Smooth muscle cell of the brain vasculature (primary cell): ENCODE data around the gene PROS1.

Experiments used
- DNase-seq: peaks from one replicate; pipeline ENCODE4 v3.0.0-alpha.2; 2012; ENCODE audit warnings: low read depth, low spot score

The PROS1 gene

GRCh38 chr3:93973131-93974126 lies at the start of gene PROS1:
Gene PROS1, minus strand, starts transcription at chr3:93973896. Its CDS starts 147 bp downstream, at chr3:93973749.
- peak; percentile 51 for DNase-seq

DNA sequence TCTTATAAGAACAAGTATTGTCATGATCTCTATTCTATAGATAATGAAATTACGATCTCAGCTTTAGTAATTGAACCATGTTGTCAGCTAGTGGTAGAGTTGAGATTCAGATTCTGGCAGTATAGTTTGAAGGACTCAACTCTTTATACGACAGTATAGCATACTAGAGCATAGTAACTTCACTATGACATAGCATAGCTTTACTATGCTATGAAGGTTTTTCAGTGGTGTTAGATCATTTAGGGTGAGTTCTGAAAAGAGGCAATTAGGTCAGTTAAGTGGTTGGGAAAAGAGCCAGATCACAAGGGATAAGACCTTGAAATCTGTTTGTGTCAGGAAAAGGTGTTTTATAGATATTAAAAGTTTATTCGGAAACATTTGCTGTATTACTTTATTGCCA lies 46.6 kb upstream of the PROS1 start:
- no peak for DNase-seq

DNA sequence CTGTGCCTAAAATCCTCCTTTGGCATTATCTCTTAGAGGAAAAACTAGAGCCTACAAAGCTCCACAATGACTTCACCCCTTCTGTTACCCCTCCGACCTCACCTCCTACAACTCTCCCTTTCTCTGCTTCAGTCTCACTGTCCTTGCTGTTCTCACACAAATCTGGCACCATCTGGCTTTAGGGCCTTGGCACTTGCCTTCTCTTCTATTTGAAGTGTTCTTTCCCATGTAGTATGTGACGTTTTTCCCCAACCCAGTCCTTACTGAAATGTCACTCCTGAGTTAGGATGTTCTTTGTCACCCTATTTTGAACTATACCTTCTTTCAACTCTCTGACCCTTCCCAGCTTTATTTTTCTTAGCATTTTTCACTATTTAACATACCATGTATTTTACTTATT lies 46.0 kb upstream of the PROS1 start:
- no peak for DNase-seq

DNA sequence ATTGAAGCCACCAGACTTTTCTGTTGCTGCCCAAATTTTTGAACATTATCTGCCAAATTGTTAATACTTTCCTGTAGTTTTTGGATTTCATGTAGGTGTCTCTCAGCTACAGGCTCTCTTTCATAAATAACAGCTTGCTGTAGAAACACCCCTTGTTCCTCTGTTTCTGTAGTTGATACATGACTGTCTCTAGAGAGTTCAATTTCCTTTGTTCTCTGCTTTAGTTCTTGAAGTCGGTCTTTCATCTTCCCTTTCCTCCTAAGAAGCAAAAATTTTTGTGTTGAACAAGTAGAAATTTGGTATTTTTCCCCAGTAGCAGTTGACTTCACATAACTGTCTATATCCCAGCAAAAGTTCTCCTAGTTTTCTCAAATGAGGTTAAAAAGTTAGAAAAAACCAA lies 41.3 kb upstream of the PROS1 start:
- DNase-seq, result no peak

GRCh38 chr3:94012185-94012584 lies 38.5 kb upstream of the PROS1 start:
- no peak for DNase-seq

DNA sequence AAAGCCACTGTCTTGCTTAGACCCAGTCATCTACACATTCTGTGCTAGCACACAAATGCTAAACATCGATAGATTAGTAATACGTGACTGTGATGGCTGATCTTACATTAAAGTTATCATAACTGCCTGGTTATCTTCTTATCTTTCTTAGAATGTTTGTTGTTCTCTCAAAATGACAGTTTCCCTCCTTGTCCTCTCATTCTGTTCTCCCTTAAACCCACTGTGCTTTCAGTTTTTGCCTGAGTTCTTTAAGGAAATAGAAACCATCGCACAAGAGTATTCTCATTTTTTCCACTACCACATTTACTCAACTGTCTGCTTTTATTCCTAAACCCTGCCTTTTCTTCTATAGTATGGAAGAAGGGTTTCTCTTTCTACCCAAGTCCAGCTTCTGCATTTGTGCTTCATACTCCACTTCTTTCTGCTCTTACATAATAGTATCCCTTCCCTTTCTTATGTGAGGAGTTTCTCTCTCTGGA lies 37.6 kb upstream of the PROS1 start:
- DNase-seq, result no peak

GRCh38 chr3:94009608-94010007 lies 35.9 kb upstream of the PROS1 start:
- no peak for DNase-seq

DNA sequence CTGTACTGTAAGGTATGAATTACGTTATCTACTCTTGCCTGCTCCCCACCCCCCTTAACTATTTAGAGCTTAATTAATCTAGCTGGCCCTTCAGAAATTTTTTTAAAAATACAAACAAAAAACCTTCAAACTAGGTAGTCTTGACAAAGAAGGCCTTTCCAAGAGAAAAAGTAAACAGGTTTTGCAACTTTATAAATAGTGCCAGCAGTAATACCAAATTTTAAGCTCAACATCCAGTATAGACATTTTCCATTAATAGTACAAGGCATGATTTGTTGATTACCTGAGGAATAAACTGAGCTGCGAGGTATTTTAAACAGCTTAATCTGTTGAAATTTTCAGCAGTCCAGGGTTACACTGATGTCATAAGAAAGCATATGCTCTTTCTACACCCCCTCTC lies 34.6 kb upstream of the PROS1 start:
- DNase-seq, result no peak

GRCh38 chr3:94004301-94004910 lies 30.7 kb upstream of the PROS1 start:
- peak; percentile 49 for DNase-seq

DNA sequence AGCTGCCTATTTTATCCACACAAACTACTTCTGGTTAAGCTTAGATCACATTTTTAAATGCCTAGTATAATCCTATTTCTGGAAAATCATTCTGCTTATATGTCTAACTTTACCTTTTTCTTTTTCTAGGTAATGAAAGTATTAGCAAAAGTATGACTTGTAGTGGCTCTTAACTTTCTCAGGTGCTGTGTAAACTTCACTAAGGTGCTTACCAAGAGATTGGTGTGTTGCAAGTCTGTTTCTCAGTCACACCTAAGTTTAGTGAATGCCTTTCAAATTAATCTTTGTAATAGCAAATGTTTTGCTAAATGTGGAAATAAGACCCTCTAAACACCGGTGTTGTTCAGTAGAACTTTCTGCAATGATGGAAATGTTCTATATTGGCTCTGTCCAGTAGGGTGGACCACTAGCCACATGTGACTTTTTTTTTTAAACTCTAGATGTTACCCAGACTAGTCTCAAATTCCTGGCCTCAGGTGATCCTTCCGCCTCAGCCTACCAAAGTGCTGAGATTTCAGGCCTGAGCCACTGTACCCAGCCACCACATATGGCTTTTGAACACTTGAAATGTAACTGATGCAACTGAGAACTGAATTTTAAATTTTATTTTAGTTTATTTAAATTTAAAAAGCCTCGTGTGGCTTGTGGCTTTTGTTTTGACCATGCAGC lies 28.3 kb upstream of the PROS1 start:
- DNase-seq, result no peak

GRCh38 chr3:94001191-94001590 lies 27.5 kb upstream of the PROS1 start:
- no peak for DNase-seq

- DNase-seq, result no peak
These were observed 20.4 kb upstream of the PROS1 start for GRCh38 chr3:93994056-93994455.

- no peak for DNase-seq
These were observed 18.5 kb upstream of the PROS1 start for GRCh38 chr3:93992207-93992606.

- no peak for DNase-seq
These were observed 17.9 kb upstream of the PROS1 start for GRCh38 chr3:93991631-93992030.

- DNase-seq, result no peak
These were observed 15.5 kb upstream of the PROS1 start for GRCh38 chr3:93989241-93989640.

- no peak for DNase-seq
These were observed 15.1 kb upstream of the PROS1 start for GRCh38 chr3:93988764-93989163.

GRCh38 chr3:93988283-93988682 lies 14.6 kb upstream of the PROS1 start:
- DNase-seq, result no peak

DNA sequence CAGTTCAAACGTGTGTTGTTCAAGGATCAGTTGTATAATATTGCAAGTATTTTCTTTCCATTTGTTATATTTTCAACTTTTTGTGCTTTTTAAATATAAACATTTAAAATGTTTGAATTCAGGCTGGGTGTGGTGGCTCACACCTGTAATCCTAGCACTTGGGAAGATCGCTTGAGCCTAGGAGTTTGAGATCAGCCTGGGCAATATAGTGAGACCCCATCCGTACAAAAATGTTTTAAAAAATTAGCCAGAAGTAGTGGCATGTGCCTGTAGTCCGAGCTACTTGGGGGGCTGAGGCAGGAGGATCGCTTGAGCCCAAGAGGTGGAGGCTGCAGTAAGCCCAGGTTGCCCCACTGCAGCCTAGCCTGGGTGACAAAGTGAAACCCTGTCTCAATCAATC lies 10.9 kb upstream of the PROS1 start:
- DNase-seq, result no peak

GRCh38 chr3:93983408-93983807 lies 9.7 kb upstream of the PROS1 start:
- DNase-seq, result no peak

DNA sequence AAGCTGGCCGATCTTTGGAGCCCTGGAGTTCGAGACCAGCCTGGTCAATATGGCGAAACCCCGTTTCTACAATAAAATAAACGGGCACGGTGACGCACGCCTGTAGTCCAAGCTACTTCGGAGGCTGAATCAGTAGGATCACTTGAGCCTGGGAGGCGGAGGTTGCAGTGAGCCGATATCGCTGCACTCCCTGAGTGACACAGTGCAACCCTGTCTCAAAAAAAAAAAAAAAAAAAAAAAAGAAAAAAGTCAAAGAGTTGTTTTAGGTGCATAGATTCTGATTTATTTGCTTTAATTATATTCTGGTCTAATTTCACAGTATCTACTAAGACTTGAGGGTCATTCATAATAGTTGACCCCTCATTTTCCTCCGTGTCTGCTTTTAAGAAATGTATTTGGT lies 8.0 kb upstream of the PROS1 start:
- no peak for DNase-seq

DNA sequence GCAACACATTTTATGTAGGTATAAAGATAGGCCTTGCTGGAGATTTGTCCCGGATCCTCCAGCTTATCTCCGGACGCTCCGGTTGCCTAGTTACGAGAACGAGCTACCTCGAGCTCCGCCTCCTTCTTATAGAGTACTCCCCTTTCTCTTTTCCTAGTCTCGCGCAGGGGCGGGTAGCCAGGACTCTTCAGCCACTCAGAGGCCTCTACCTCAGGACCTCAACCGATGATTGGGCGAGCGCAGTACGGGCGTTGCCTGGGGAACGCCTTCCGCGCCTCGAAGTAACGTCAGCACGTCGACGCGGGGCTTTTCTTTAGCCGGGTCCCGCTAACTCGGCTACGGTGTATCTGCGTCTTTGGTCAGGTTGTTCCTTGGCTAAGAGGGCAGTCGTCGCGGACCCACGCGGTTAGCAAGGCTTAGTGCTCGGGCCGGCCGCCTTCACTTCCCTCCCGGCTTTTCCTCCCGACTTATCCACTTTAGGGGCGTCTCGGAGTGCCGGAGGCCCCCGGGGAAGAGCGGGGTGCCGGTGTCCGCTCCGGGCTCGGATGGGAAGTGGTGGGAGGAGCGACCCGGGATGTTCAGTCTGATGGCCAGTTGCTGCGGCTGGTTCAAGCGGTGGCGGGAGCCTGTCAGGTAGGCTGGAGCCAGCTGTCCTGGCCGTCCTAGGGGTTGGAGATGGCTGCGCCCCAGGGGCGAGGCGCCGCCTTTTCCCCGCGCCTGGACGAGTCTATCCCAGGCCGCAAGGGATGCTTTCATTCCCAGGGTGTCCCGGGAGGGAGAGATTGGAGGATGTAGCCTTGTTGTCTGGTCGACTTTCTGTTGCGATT lies 6.4 kb upstream of the PROS1 start, which contains the start of gene ARL13B:
Gene ARL13B, plus strand, starts transcription at position 306 of the 827 bp plus-strand sequence. Its CDS starts 269 bp downstream, at position 575.
- peak; percentile 95 for DNase-seq
